GM18505 (cell line): ENCODE results near the gene MTG2.

ENCODE experiments used
- ATAC-seq: cut with Tn5 transposase; IDR thresholded peaks from one replicate; pipeline ENCODE4 v1.9.1; 2021; ENCODE audit not compliant: unreplicated experiment
- POLR2A ChIP-seq: IDR thresholded peaks from 4 replicates; pipeline ENCODE4 v1.6.1; 2011; ENCODE audit warnings: borderline replicate concordance; ENCODE audit not compliant: insufficient read depth, insufficient read length; ENCODE audit errors: extremely low read depth

The MTG2 gene

DNA sequence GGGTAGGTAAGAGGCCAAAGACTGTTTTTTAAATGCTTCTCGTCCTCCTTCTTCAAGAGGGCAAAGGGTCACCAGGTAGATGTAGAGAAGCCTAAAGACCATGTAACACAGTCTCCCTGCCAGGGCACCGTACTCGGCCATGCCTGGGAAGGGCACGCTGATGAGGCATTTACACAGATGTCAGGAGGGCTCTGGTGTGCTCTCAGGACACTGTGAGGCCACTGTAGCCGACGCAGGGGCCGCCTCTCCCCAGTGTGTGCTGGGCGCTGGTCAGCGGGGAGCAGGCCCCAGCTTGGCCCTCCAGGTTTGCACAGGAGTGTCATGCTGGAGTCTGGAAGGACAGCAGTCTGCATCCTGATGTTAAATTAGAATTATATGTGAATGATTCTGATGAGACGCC is 7.1 kb upstream of the MTG2 start:
- TF ChIP-seq POLR2A, result no peak
- no peak for ATAC-seq

DNA sequence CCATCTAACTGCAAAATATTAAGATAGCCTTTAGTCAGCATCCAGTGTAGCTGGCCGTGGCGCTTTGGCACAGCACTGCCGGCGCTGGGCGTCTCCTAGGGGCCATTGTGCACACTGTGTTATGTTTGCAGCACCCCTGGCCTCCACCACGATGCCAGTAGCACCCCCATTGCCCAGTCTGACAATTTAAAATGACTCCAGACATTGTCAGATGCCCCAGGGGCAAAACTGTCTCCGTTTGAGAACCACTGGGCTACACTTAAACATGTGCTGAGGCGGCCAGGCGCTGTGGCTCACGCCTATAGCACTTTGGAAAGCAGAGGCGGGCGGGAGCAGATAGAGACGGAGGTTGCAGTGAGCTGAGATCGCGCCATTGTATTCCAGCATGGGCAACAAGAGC is 6.0 kb upstream of the MTG2 start:
- TF ChIP-seq POLR2A, result no peak
- no peak for ATAC-seq

DNA sequence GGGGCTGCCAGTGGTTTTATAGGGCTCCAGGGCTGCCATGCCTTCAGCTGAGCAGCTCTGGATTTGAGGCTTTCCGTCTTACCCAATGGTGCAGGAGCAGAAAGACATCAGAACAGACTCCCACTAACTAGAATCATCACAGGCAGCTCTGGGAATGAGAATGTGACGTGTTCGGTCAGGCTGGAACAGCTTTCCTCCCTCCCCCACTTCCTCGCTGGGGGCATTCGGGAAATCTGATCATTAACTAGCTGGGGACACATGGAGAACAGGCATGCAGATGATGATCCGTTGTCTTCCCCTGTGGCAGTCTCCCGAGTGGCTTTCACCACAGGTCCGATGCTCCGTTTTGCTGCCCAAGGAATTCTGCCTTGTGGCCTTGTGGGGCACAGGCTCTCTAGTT is 5.5 kb upstream of the MTG2 start:
- ATAC-seq, result no peak
- no peak for TF ChIP-seq POLR2A

DNA sequence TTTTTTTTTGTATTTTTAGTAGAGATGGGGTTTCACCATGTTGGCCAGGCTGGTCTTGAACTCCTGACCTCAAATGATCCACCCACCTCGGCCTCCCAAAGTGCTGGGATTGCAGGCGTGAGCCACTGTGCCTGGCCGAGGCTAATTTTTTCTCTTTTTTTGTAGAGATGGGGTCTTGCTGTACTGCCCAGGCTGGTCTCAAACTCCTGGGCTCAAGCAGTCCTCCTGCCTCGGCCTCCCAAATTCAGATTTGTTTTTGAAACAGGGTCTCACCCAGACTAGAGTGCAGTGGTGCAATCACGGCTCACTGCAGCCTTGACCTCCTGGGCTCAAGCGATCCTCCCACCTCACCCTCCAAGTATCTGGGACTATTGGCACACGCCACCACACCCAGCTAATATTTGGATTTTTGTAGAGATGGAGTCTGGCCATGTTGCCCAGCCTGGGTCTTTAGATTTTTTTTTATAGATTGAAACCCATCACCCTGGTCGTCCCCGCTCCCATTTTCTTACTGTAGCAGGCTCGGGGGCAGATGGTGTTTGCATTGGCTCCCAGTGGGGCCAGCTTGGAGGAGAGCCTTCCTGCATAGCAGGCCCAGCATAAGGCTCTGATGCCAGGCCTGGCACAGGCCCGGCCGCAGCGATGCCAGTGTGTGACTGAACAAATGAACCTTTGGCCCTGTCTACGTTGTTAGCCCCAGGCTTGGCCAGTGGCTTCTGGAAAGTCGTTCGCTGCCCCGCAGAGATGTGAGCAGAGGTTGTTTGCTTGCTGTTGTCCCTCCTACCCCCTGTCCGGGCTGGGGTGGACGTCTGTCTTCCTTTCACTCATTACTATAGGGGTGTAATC is 4.3 kb upstream of the MTG2 start:
- no peak for ATAC-seq

DNA sequence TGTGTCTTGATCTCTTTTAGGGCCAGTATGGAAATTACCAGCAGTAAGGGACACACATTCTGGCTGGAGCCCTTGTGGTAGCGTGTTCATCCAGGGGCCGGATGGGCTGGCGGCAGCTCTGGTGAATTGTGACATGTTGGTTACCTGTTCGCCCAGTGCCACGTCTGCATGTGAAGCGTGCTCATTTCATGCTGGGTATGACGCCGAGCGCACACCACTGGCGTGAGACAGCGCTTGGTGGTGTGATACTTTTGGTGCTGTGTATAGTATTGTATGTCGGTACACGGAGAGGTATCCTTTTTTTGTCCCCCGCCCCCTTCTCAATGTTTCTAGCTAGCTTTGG is 3.7 kb upstream of the MTG2 start:
- no peak for TF ChIP-seq POLR2A
- no peak for ATAC-seq

More for the DNA sequence above, 4.3 kb upstream of the MTG2 start:
- no peak for TF ChIP-seq POLR2A

DNA sequence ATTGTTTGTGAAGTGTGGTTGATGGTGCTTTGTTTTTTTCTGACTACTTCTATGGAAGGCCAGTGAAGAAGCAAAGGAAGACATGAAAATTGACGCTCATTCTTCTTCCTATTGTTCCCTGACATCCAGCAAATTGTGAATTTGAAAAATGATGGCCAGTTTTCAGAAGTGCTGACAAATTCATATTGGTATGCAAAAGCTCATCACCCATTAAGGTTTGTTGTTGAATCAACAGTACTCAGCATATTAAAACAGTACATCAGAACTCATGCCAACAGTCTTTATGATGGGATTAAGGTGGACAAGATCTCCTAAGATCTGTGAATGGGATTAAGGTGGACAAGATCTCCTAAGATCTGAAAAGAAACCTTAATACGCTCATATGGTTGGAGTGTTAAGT is 1.0 kb upstream of the MTG2 start:
- TF ChIP-seq POLR2A, result no peak
- no peak for ATAC-seq

DNA sequence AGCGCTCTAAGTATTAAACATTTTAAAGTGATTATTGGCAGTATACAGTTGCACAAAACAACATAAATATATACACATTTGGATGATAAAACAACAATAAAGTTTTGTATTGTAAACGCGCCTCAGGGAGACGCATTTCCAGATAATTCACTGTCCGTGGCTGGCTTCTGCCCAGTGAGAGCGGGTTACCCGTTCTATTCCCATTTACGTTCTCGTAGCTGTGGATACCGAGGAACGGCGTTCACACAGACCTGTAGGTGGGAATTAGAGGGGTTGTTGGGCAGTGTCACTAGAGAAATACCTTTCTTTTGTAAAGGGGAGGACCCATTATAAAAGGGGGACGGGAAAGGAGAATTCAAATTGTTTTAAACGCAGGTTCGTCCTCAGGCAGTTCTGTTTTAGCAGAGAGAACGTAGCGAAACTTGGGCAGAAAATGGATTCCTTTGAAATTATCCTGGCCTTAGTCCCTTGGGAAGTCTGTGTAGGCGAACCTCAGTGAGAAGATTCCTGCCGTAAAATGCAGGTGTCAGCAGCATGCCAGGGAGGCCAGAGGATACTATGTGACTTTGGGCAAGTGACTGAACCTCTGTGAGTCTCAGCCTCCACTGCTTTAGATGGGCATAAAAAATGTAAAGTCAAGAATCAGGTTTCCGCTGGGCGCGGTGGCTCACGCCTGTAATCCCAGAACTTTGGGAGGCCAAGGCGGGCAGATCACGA is 756 bp downstream of the MTG2 start:
- no peak for ATAC-seq
- no peak for TF ChIP-seq POLR2A

DNA sequence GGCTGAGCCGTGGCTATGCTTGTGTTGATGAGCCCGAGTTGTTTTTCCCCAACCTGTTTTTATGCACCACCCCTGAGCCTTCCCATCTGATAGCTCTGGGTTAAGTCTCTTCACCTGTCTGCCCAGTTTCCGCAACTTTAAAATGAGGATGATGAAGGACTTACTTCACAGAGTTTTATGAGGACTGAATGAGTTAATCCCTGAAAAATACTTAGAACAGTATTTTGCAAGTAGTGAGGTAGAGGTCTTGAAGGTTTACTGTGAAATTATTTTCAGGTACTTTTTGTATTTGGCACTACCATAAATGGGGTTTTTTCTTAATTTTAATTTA is 3.2 kb downstream of the MTG2 start:
- no peak for TF ChIP-seq POLR2A
- no peak for ATAC-seq

DNA sequence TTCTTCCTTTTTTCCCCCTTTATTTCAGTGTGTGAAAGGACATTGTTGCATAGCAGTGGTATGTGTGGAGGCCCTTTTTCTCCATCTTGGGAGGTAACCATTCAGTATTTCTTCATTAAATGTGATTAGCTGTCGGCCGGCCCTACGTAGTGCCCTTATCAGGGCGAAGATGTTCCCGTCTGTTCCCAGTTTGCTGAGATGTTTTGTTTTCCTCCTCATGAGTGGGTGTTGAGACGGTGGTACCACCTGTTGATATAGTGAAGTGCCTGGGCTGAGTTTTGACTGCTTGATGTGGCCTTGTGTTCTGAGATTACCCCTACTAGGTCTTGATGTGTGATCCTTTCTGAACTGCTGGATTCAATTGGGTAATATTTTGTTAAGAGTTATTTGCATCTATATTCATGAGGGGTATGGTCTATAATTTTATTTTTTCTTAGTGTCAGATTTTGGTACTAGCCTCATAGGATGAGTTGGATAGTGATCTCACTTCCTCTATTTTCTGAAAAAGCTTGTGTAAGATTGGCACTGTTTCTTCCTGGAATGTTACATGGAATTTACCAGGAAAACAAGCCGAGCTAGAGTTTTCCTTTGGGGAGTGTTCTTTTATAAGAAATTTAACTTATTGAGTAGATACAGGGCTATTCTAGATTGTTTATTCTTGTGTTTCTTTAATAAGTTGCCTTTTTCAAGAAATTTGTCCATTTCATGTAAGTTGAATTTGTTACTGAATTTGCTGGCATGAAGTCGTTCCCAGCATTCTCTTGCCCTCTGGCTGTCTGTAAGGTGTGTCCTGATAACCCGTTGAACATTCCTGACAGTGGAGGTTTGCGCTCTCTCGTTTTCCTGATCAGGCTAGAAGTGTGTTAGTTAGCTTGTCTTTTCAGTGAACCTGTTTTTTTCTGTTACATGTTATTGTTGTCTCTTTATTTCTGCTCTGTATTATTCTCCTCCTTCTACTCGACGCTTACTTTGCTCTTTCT is 4.3 kb downstream of the MTG2 start:
- no peak for ATAC-seq
- TF ChIP-seq POLR2A, result no peak

DNA sequence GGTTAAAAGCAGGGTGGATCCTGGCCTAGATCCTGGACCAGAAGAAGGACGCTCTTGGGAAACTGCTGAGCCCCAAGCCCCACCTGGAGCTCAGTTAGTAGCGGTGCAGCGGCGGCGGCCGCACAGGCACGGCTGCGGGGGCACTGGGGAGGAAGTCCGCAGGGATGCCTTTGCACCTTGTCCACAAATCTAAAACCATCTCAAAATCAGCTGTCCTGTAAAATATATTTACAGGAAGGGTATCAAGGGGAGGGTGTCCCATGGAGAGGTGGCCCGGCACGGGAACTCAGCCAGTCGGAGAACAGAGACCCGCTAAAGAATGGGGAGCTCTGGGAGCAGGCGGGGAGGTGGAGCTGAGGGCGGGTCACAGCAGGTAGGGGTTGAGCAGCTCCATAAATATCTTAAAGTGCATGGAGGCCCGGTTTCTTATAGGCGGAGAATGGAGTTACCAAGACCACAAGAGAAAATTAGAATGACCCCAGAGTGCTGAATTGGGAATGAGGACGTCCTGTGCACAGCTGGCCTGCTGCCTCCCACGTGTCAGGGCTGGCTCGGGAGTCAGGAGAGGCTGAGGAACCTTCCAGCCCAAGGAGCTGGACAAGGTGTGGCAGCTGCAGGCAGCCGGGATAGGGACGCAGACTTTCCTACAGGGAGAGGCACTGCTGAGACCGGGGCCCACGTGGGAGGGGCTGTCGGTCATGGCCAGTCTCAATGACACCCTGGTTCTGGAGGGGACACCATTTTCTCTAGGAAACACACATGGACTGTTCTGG is 8.0 kb downstream of the MTG2 start:
- TF ChIP-seq POLR2A, result no peak
- no peak for ATAC-seq

DNA sequence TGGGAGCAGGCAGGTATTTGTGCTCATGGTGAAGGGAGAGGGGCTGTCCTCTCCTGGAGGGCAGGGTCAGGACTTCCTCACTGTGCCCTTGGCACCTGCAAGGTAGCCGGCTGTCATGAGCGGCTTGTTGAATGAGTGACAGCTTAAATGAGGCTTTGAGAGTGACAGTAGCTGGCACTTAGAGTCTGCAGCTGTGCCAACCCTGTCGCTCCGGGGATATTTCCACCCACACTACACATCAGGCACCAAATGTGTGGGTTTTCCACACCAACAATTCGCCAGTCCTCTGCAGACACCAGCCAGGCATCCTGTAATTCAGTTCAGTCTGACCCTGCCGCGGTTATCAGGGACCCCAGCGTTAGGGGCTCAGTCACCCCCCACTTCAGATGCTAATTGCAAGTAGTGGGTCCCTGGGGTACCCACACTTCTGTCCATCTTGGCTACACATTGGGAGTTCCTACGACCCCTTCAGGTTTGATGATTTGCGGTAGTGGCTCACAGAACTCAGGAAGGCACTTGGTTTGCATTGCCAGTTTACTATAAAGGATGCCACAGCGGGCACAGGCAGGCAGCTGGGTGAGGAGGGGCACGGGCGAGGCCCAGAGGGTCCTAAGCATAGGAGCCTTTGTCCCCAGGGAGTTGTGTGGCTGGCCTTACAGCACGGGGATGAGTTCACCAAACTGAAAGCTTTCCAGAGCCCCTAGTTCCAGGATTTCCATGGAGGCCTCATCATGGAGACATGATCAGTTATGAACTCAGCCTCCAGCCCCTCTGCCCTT is 9.1 kb downstream of the MTG2 start:
- no peak for ATAC-seq
- TF ChIP-seq POLR2A, result no peak

DNA sequence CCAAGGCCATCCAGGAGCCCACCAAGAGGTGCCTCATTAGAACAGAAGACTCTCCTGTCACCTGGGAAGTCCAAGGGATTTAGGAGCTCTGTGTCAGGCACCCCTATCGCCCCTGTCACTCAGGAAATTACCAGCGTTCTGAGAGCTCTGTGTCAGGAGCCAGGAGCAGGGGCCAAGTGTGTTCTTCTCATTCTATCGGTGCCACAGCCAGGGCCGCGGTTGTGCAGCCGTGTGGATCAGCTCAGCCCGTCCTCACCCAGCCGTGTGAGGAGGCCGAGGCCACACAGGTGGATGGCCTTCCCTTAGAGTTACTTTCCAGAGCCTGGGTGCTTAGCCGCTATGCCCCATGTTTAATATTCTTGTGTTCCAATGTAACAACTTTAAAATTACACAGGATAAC is 9.8 kb downstream of the MTG2 start:
- no peak for ATAC-seq
- TF ChIP-seq POLR2A, result no peak
